ENCODE results near the gene TMEM269.
A peak's percentile ranks its signal among the peaks of the same experiment; 100 is the strongest.

Gene TMEM269

GRCh38 chr1:42845866-42846256, 61.1 kb downstream of the TMEM269 start:
- H2AK5ac ChIP-seq (ENCODE audit: low read length), result no peak overlapping the region
- no peak for DNase-seq
- H3K79me2 ChIP-seq (ENCODE audit: control insufficient read depth, insufficient read depth, low read length), result peaks cover 11% of the 10 kb centered on the region
- H2BK15ac ChIP-seq (replicated peaks; ENCODE audit: low read depth), result no peak overlapping the region
- H3K18ac ChIP-seq (ENCODE audit: low read length), result peak overlapping the region; percentile 70
- WGBS (ENCODE audit: extremely low coverage, insufficient coverage, low lambda C conversion rate), result no CpG with 5 or more reads among the region's 10 CpGs
- H3K36me3 ChIP-seq (ENCODE audit: control insufficient read depth, insufficient read depth, low read length), result no peaks in the 10 kb centered on the region
- no peak overlapping the region for H2BK5ac ChIP-seq (ENCODE audit: low read length)
- no peaks in the 10 kb centered on the region for H3K27me3 ChIP-seq (ENCODE audit: insufficient read depth, low read length, poor library complexity)
- H3K4me2 ChIP-seq (ENCODE audit: low read length), result peak overlapping the region; percentile 60
- H4K8ac ChIP-seq (ENCODE audit: low read depth, low read length), result no peak overlapping the region
- H3K27ac ChIP-seq (ENCODE audit: low read depth, low read length), result no peak overlapping the region
- peaks cover 7% of the 10 kb centered on the region for H3K4me1 ChIP-seq (ENCODE audit: control insufficient read depth, low read depth, low read length)
- H3K9ac ChIP-seq (ENCODE audit: low read length), result peak overlapping the region; percentile 57
- peaks cover 13% of the 10 kb centered on the region for H3K79me1 ChIP-seq (ENCODE audit: low read length)
- H3K23ac ChIP-seq (ENCODE audit: low read length), result no peak overlapping the region
- H4K5ac ChIP-seq (ENCODE audit: low read length), result no peak overlapping the region
- H3K4ac ChIP-seq (ENCODE audit: low read depth, low read length), result peak overlapping the region; percentile 62
- H2BK120ac ChIP-seq (ENCODE audit: low read depth, low read length), result no peak overlapping the region
- peak overlapping the region; percentile 51 for H3K4me3 ChIP-seq (ENCODE audit: low read length)
- peak overlapping the region; percentile 61 for H3K56ac ChIP-seq (ENCODE audit: low read length)

GRCh38 chr1:42846257-42847110, 61.7 kb downstream of the TMEM269 start, which contains the start of gene ZNF691:
Gene ZNF691, plus strand, starts transcription at chr1:42846613. Its CDS starts 3,046 bp downstream, at chr1:42849659.
- H3K23ac ChIP-seq (ENCODE audit: low read length), result peak within 1 kb of the TSS; percentile 70
- no peak within 1 kb of the TSS for H4K5ac ChIP-seq (ENCODE audit: low read length)
- no peaks in the 10 kb centered on the region for H3K27me3 ChIP-seq (ENCODE audit: insufficient read depth, low read length, poor library complexity)
- H3K4me1 ChIP-seq (ENCODE audit: control insufficient read depth, low read depth, low read length), result peaks cover 7% of the 10 kb centered on the region
- peak within 1 kb of the TSS; percentile 70 for H3K18ac ChIP-seq (ENCODE audit: low read length)
- H2BK5ac ChIP-seq (ENCODE audit: low read length), result peak within 1 kb of the TSS; percentile 17
- peaks cover 13% of the 10 kb centered on the region for H3K79me1 ChIP-seq (ENCODE audit: low read length)
- H3K56ac ChIP-seq (ENCODE audit: low read length), result peak within 1 kb of the TSS; percentile 95
- H2BK15ac ChIP-seq (replicated peaks; ENCODE audit: low read depth), result no peak within 1 kb of the TSS
- peak within 1 kb of the TSS; percentile 72 for H3K4me3 ChIP-seq (ENCODE audit: low read length)
- peaks cover 2% of the 10 kb centered on the region for H3K36me3 ChIP-seq (ENCODE audit: control insufficient read depth, insufficient read depth, low read length)
- peak within 1 kb of the TSS; percentile 86 for H3K9ac ChIP-seq (ENCODE audit: low read length)
- peak; percentile 99 for DNase-seq
- no CpG with 5 or more reads among the region's 50 CpGs for WGBS (ENCODE audit: extremely low coverage, insufficient coverage, low lambda C conversion rate)
- peak within 1 kb of the TSS; percentile 20 for H2AK5ac ChIP-seq (ENCODE audit: low read length)
- peak within 1 kb of the TSS; percentile 62 for H3K4ac ChIP-seq (ENCODE audit: low read depth, low read length)
- H4K8ac ChIP-seq (ENCODE audit: low read depth, low read length), result no peak within 1 kb of the TSS
- H3K27ac ChIP-seq (ENCODE audit: low read depth, low read length), result no peak within 1 kb of the TSS
- H3K4me2 ChIP-seq (ENCODE audit: low read length), result peak within 1 kb of the TSS; percentile 84
- no peak within 1 kb of the TSS for H2BK120ac ChIP-seq (ENCODE audit: low read depth, low read length)
- peaks cover 11% of the 10 kb centered on the region for H3K79me2 ChIP-seq (ENCODE audit: control insufficient read depth, insufficient read depth, low read length)

- no peak overlapping the region for H3K18ac ChIP-seq (ENCODE audit: low read length)
- H3K27ac ChIP-seq (ENCODE audit: low read depth, low read length), result no peak overlapping the region
- H3K4me2 ChIP-seq (ENCODE audit: low read length), result peak overlapping the region; percentile 84
- no peak overlapping the region for H4K5ac ChIP-seq (ENCODE audit: low read length)
- H3K27me3 ChIP-seq (ENCODE audit: insufficient read depth, low read length, poor library complexity), result no peaks in the 10 kb centered on the region
- DNase-seq, result no peak
- H3K79me1 ChIP-seq (ENCODE audit: low read length), result peaks cover 13% of the 10 kb centered on the region
- H2AK5ac ChIP-seq (ENCODE audit: low read length), result peak overlapping the region; percentile 20
- peak overlapping the region; percentile 95 for H3K56ac ChIP-seq (ENCODE audit: low read length)
- H3K4me1 ChIP-seq (ENCODE audit: control insufficient read depth, low read depth, low read length), result peaks cover 7% of the 10 kb centered on the region
- no CpG with 5 or more reads among the region's 6 CpGs for WGBS (ENCODE audit: extremely low coverage, insufficient coverage, low lambda C conversion rate)
- peaks cover 2% of the 10 kb centered on the region for H3K36me3 ChIP-seq (ENCODE audit: control insufficient read depth, insufficient read depth, low read length)
- H2BK120ac ChIP-seq (ENCODE audit: low read depth, low read length), result no peak overlapping the region
- H3K9ac ChIP-seq (ENCODE audit: low read length), result peak overlapping the region; percentile 86
- H2BK5ac ChIP-seq (ENCODE audit: low read length), result no peak overlapping the region
- H4K8ac ChIP-seq (ENCODE audit: low read depth, low read length), result no peak overlapping the region
- H2BK15ac ChIP-seq (replicated peaks; ENCODE audit: low read depth), result no peak overlapping the region
- H3K23ac ChIP-seq (ENCODE audit: low read length), result peak overlapping the region; percentile 70
- H3K4ac ChIP-seq (ENCODE audit: low read depth, low read length), result no peak overlapping the region
- peak overlapping the region; percentile 72 for H3K4me3 ChIP-seq (ENCODE audit: low read length)
- peaks cover 11% of the 10 kb centered on the region for H3K79me2 ChIP-seq (ENCODE audit: control insufficient read depth, insufficient read depth, low read length)
These were observed 62.4 kb downstream of the TMEM269 start for GRCh38 chr1:42847111-42847595.

- no peak overlapping the region for H4K5ac ChIP-seq (ENCODE audit: low read length)
- peaks cover 7% of the 10 kb centered on the region for H3K4me1 ChIP-seq (ENCODE audit: control insufficient read depth, low read depth, low read length)
- peaks cover 11% of the 10 kb centered on the region for H3K79me2 ChIP-seq (ENCODE audit: control insufficient read depth, insufficient read depth, low read length)
- H3K4ac ChIP-seq (ENCODE audit: low read depth, low read length), result no peak overlapping the region
- no peaks in the 10 kb centered on the region for H3K27me3 ChIP-seq (ENCODE audit: insufficient read depth, low read length, poor library complexity)
- peak overlapping the region; percentile 40 for H3K9ac ChIP-seq (ENCODE audit: low read length)
- H2BK5ac ChIP-seq (ENCODE audit: low read length), result no peak overlapping the region
- peak overlapping the region; percentile 18 for H3K56ac ChIP-seq (ENCODE audit: low read length)
- WGBS (ENCODE audit: extremely low coverage, insufficient coverage, low lambda C conversion rate), result no CpG with 5 or more reads among the region's 6 CpGs
- H3K4me2 ChIP-seq (ENCODE audit: low read length), result peak overlapping the region; percentile 12
- H4K8ac ChIP-seq (ENCODE audit: low read depth, low read length), result no peak overlapping the region
- no peak overlapping the region for H2AK5ac ChIP-seq (ENCODE audit: low read length)
- no peak overlapping the region for H2BK15ac ChIP-seq (replicated peaks; ENCODE audit: low read depth)
- no peak overlapping the region for H2BK120ac ChIP-seq (ENCODE audit: low read depth, low read length)
- H3K27ac ChIP-seq (ENCODE audit: low read depth, low read length), result no peak overlapping the region
- peaks cover 13% of the 10 kb centered on the region for H3K79me1 ChIP-seq (ENCODE audit: low read length)
- no peak overlapping the region for H3K18ac ChIP-seq (ENCODE audit: low read length)
- peaks cover 2% of the 10 kb centered on the region for H3K36me3 ChIP-seq (ENCODE audit: control insufficient read depth, insufficient read depth, low read length)
- DNase-seq, result no peak
- no peak overlapping the region for H3K4me3 ChIP-seq (ENCODE audit: low read length)
- H3K23ac ChIP-seq (ENCODE audit: low read length), result no peak overlapping the region
These were observed 63.1 kb downstream of the TMEM269 start for GRCh38 chr1:42847721-42848460.

GRCh38 chr1:42848823-42849537, 64.2 kb downstream of the TMEM269 start:
- no peak overlapping the region for H4K8ac ChIP-seq (ENCODE audit: low read depth, low read length)
- peaks cover 11% of the 10 kb centered on the region for H3K79me2 ChIP-seq (ENCODE audit: control insufficient read depth, insufficient read depth, low read length)
- H2AK5ac ChIP-seq (ENCODE audit: low read length), result no peak overlapping the region
- H3K4me3 ChIP-seq (ENCODE audit: low read length), result no peak overlapping the region
- no peak overlapping the region for H3K56ac ChIP-seq (ENCODE audit: low read length)
- DNase-seq, result no peak
- no CpG with 5 or more reads among the region's 2 CpGs for WGBS (ENCODE audit: extremely low coverage, insufficient coverage, low lambda C conversion rate)
- no peak overlapping the region for H2BK15ac ChIP-seq (replicated peaks; ENCODE audit: low read depth)
- H3K79me1 ChIP-seq (ENCODE audit: low read length), result peaks cover 13% of the 10 kb centered on the region
- H3K27ac ChIP-seq (ENCODE audit: low read depth, low read length), result no peak overlapping the region
- H3K4ac ChIP-seq (ENCODE audit: low read depth, low read length), result no peak overlapping the region
- no peak overlapping the region for H3K23ac ChIP-seq (ENCODE audit: low read length)
- no peak overlapping the region for H2BK120ac ChIP-seq (ENCODE audit: low read depth, low read length)
- H3K36me3 ChIP-seq (ENCODE audit: control insufficient read depth, insufficient read depth, low read length), result peaks cover 2% of the 10 kb centered on the region
- no peaks in the 10 kb centered on the region for H3K27me3 ChIP-seq (ENCODE audit: insufficient read depth, low read length, poor library complexity)
- no peak overlapping the region for H2BK5ac ChIP-seq (ENCODE audit: low read length)
- H3K9ac ChIP-seq (ENCODE audit: low read length), result no peak overlapping the region
- H3K4me2 ChIP-seq (ENCODE audit: low read length), result no peak overlapping the region
- H4K5ac ChIP-seq (ENCODE audit: low read length), result no peak overlapping the region
- H3K18ac ChIP-seq (ENCODE audit: low read length), result no peak overlapping the region
- peaks cover 7% of the 10 kb centered on the region for H3K4me1 ChIP-seq (ENCODE audit: control insufficient read depth, low read depth, low read length)

All from mesendoderm (in vitro differentiated cells).